GM18505 (cell line): ENCODE measurements around the gene FTO.

Experiments
- ATAC-seq: cut with Tn5 transposase; IDR thresholded peaks from one replicate; pipeline ENCODE4 v1.9.1; 2021; ENCODE audit not compliant: unreplicated experiment
- POLR2A ChIP-seq: IDR thresholded peaks from 4 replicates; pipeline ENCODE4 v1.6.1; 2011; ENCODE audit warnings: borderline replicate concordance; ENCODE audit not compliant: insufficient read depth, insufficient read length; ENCODE audit errors: extremely low read depth

The FTO gene

GRCh38 chr16:53973021-53973420 is 269.1 kb downstream of the FTO start:
- no peak for TF ChIP-seq POLR2A
- ATAC-seq = no peak

GRCh38 chr16:53974484-53975080 is 270.6 kb downstream of the FTO start:
- ATAC-seq = no peak
- no peak for TF ChIP-seq POLR2A

GRCh38 chr16:53980675-53981074 is 276.7 kb downstream of the FTO start:
- ATAC-seq = no peak
- TF ChIP-seq POLR2A = no peak

GRCh38 chr16:53982631-53983042 is 278.7 kb downstream of the FTO start:
- no peak for TF ChIP-seq POLR2A
- no peak for ATAC-seq

- no peak for ATAC-seq
- TF ChIP-seq POLR2A = no peak
These were observed 281.0 kb downstream of the FTO start for GRCh38 chr16:53984936-53985335.

GRCh38 chr16:53985861-53986260 is 281.9 kb downstream of the FTO start:
- TF ChIP-seq POLR2A = no peak

GRCh38 chr16:53986793-53987192 is 282.8 kb downstream of the FTO start:
- TF ChIP-seq POLR2A = no peak

More at GRCh38 chr16:53985861-53986260, 281.9 kb downstream of the FTO start:
- ATAC-seq = no peak

GRCh38 chr16:53988136-53988535 is 284.2 kb downstream of the FTO start:
- no peak for TF ChIP-seq POLR2A
- no peak for ATAC-seq

More at GRCh38 chr16:53986793-53987192, 282.8 kb downstream of the FTO start:
- no peak for ATAC-seq

GRCh38 chr16:53989597-53989996 is 285.6 kb downstream of the FTO start:
- ATAC-seq = no peak
- no peak for TF ChIP-seq POLR2A

GRCh38 chr16:53991754-53992378 is 287.9 kb downstream of the FTO start:
- no peak for ATAC-seq

GRCh38 chr16:53995378-53995777 is 291.4 kb downstream of the FTO start:
- no peak for ATAC-seq
- no peak for TF ChIP-seq POLR2A

More at GRCh38 chr16:53991754-53992378, 287.9 kb downstream of the FTO start:
- TF ChIP-seq POLR2A = no peak

GRCh38 chr16:53996961-53997360 is 293.0 kb downstream of the FTO start:
- ATAC-seq = no peak
- no peak for TF ChIP-seq POLR2A

- ATAC-seq = no peak
- TF ChIP-seq POLR2A = no peak
These were observed 294.3 kb downstream of the FTO start for GRCh38 chr16:53998024-53998810.
